IPS-11a (cell line): ENCODE measurements around the gene TBC1D1.

Source experiments
- H3K4me3 ChIP-seq: one replicate; pipeline ENCODE4 v1.5.1; 2013; ENCODE audit warnings: low read depth, low read length, control low read depth

TBC1D1 gene

GRCh38 chr4:38045289-38045988, 154.6 kb downstream of the TBC1D1 start:
- no peak overlapping the region for H3K4me3 ChIP-seq

GRCh38 chr4:38046727-38047489, 156.0 kb downstream of the TBC1D1 start:
- H3K4me3 ChIP-seq, result no peak overlapping the region

- H3K4me3 ChIP-seq, result no peak overlapping the region
Observed at GRCh38 chr4:38049545-38050170, 158.8 kb downstream of the TBC1D1 start.

- H3K4me3 ChIP-seq, result no peak overlapping the region
Observed at GRCh38 chr4:38050560-38051350, 159.9 kb downstream of the TBC1D1 start.

GRCh38 chr4:38055566-38055965, 164.7 kb downstream of the TBC1D1 start:
- no peak overlapping the region for H3K4me3 ChIP-seq

GRCh38 chr4:38056011-38056685, 165.3 kb downstream of the TBC1D1 start:
- no peak overlapping the region for H3K4me3 ChIP-seq

- no peak overlapping the region for H3K4me3 ChIP-seq
Observed at GRCh38 chr4:38058151-38058550, 167.3 kb downstream of the TBC1D1 start.

- no peak overlapping the region for H3K4me3 ChIP-seq
Observed at GRCh38 chr4:38060829-38061431, 170.0 kb downstream of the TBC1D1 start.

GRCh38 chr4:38062088-38062775, 171.3 kb downstream of the TBC1D1 start:
- H3K4me3 ChIP-seq, result no peak overlapping the region

- no peak overlapping the region for H3K4me3 ChIP-seq
Observed at GRCh38 chr4:38062776-38063097, 171.9 kb downstream of the TBC1D1 start.

- no peak overlapping the region for H3K4me3 ChIP-seq
Observed at GRCh38 chr4:38065176-38065575, 174.3 kb downstream of the TBC1D1 start.

GRCh38 chr4:38065900-38066299, 175.0 kb downstream of the TBC1D1 start:
- H3K4me3 ChIP-seq, result no peak overlapping the region

- no peak overlapping the region for H3K4me3 ChIP-seq
Observed at GRCh38 chr4:38067499-38067898, 176.6 kb downstream of the TBC1D1 start.

- H3K4me3 ChIP-seq, result no peak overlapping the region
Observed at GRCh38 chr4:38068107-38068506, 177.2 kb downstream of the TBC1D1 start.

- no peak overlapping the region for H3K4me3 ChIP-seq
Observed at GRCh38 chr4:38069271-38069760, 178.4 kb downstream of the TBC1D1 start.

GRCh38 chr4:38071801-38072431, 181.0 kb downstream of the TBC1D1 start:
- no peak overlapping the region for H3K4me3 ChIP-seq

GRCh38 chr4:38072578-38072977, 181.7 kb downstream of the TBC1D1 start:
- no peak overlapping the region for H3K4me3 ChIP-seq

GRCh38 chr4:38073596-38074234, 182.8 kb downstream of the TBC1D1 start:
- H3K4me3 ChIP-seq, result no peak overlapping the region
